Measurements from ENCODE around the gene ZNF416. TPM values are rescaled to one million over a fixed set of nuclear protein-coding genes. Genes with fewer than 3 reads are reported as not detected.
A peak's percentile ranks its signal among the peaks of the same experiment; 100 is the strongest.

The ZNF416 gene
- total RNA-seq, 2 donors from 2014 or later: 3.1 to 3.4 TPM

GRCh38 chr19:57576661-57577060 is 2.0 kb downstream of the ZNF416 start:
- DNase-seq (ENCODE audit: low spot score) (no peak), ATAC-seq (no peak)
- Mint-ChIP-seq H3K27ac (no peak overlapping the region), H3K9me3 (peaks cover 29% of the 10 kb centered on the region), H3K36me3 (peaks cover 74% of the 10 kb centered on the region), H3K4me1 (ENCODE audit: low read depth in 2 of 2) (peaks cover 6 to 15% of the 10 kb centered on the region in 2 donors), H3K4me3 (no peak overlapping the region), H3K27me3 (no peaks in the 10 kb centered on the region)

- DNase-seq (ENCODE audit: low spot score): no peak
- Mint-ChIP-seq H3K27me3 (no peaks in the 10 kb centered on the region), H3K36me3 (peaks cover 78% of the 10 kb centered on the region), H3K4me3 (no peak overlapping the region), H3K27ac (no peak overlapping the region), H3K4me1 (ENCODE audit: low read depth in 2 of 2) (peaks cover 3 to 7% of the 10 kb centered on the region in 2 donors), H3K9me3 (peaks cover 32% of the 10 kb centered on the region)
- no peak for ATAC-seq
Observed at GRCh38 chr19:57572415-57572947, 6.2 kb downstream of the ZNF416 start.

GRCh38 chr19:57570707-57571106 is 8.0 kb downstream of the ZNF416 start:
- no peak for DNase-seq (ENCODE audit: low spot score)
- Mint-ChIP-seq H3K27me3 (no peaks in the 10 kb centered on the region), H3K4me3 (no peak overlapping the region), H3K9me3 (peaks cover 26% of the 10 kb centered on the region), H3K27ac (no peak overlapping the region), H3K4me1 (ENCODE audit: low read depth in 2 of 2) (no peaks in the 10 kb centered on the region), H3K36me3 (peaks cover 74% of the 10 kb centered on the region)
- no peak for ATAC-seq

GRCh38 chr19:57566396-57567265 is 12.1 kb downstream of the ZNF416 start:
- Mint-ChIP-seq H3K4me1 (ENCODE audit: low read depth in 2 of 2) (no peaks in the 10 kb centered on the region), H3K4me3 (no peak overlapping the region), H3K27me3 (peaks cover 0 to 4% of the 10 kb centered on the region in 2 donors), H3K36me3 (peaks cover 52% of the 10 kb centered on the region), H3K9me3 (peaks cover 30% of the 10 kb centered on the region), H3K27ac (no peak overlapping the region)
- ATAC-seq (no peak), DNase-seq (ENCODE audit: low spot score) (no peak)

GRCh38 chr19:57563547-57563946 is 15.2 kb downstream of the ZNF416 start:
- Mint-ChIP-seq H3K4me1 (ENCODE audit: low read depth in 2 of 2) (peaks cover 15 to 20% of the 10 kb centered on the region in 2 donors), H3K36me3 (peaks cover 56% of the 10 kb centered on the region), H3K9me3 (peaks cover 22% of the 10 kb centered on the region), H3K4me3 (no peak overlapping the region), H3K27me3 (peaks cover 0 to 8% of the 10 kb centered on the region in 2 donors), H3K27ac (no peak overlapping the region)
- ATAC-seq (no peak), DNase-seq (ENCODE audit: low spot score) (no peak)

GRCh38 chr19:57560049-57560491 is 18.6 kb downstream of the ZNF416 start:
- DNase-seq (ENCODE audit: low spot score): no peak
- peaks cover 24 to 31% of the 10 kb centered on the region in 2 donors for H3K4me1 Mint-ChIP-seq (ENCODE audit: low read depth in 2 of 2)
- H3K4me3 Mint-ChIP-seq: peak overlapping the region; percentile 99
- peaks cover 0 to 8% of the 10 kb centered on the region in 2 donors for H3K27me3 Mint-ChIP-seq
- no peak for ATAC-seq
- H3K36me3 Mint-ChIP-seq: peaks cover 49% of the 10 kb centered on the region
- peak overlapping the region; percentile 72 to 87 for H3K27ac Mint-ChIP-seq
- peaks cover 14% of the 10 kb centered on the region for H3K9me3 Mint-ChIP-seq

GRCh38 chr19:57559404-57560025 is 19.2 kb downstream of the ZNF416 start, which contains the start of gene ZNF550:
Gene ZNF550, minus strand, starts transcription at chr19:57559863. Its CDS starts 181 bp downstream, at chr19:57559682.
- Mint-ChIP-seq H3K27ac (peak within 1 kb of the TSS; percentile 72 to 87), H3K9me3 (peaks cover 12% of the 10 kb centered on the region), H3K4me3 (peak within 1 kb of the TSS; percentile 99), H3K36me3 (peaks cover 51% of the 10 kb centered on the region), H3K27me3 (peaks cover 0 to 8% of the 10 kb centered on the region in 2 donors), H3K4me1 (ENCODE audit: low read depth in 2 of 2) (peaks cover 24 to 31% of the 10 kb centered on the region in 2 donors)
- ATAC-seq (peak; percentile 98 to 100), DNase-seq (ENCODE audit: low spot score) (peak; percentile 87)

GRCh38 chr19:57559008-57559403 is 19.7 kb downstream of the ZNF416 start:
- ATAC-seq: peak; percentile 21 to 50
- H3K9me3 Mint-ChIP-seq: peaks cover 12% of the 10 kb centered on the region
- peaks cover 24 to 31% of the 10 kb centered on the region in 2 donors for H3K4me1 Mint-ChIP-seq (ENCODE audit: low read depth in 2 of 2)
- peaks cover 0 to 8% of the 10 kb centered on the region in 2 donors for H3K27me3 Mint-ChIP-seq
- H3K27ac Mint-ChIP-seq: peak overlapping the region; percentile 72 to 87
- peak overlapping the region; percentile 99 for H3K4me3 Mint-ChIP-seq
- DNase-seq (ENCODE audit: low spot score): no peak
- peaks cover 53% of the 10 kb centered on the region for H3K36me3 Mint-ChIP-seq

- Mint-ChIP-seq H3K9me3 (peaks cover 9% of the 10 kb centered on the region), H3K27ac (peak overlapping the region; percentile 72 to 87), H3K4me1 (ENCODE audit: low read depth in 2 of 2) (peaks cover 24 to 31% of the 10 kb centered on the region in 2 donors), H3K4me3 (peak overlapping the region; percentile 99), H3K27me3 (peaks cover 0 to 6% of the 10 kb centered on the region in 2 donors), H3K36me3 (peaks cover 53% of the 10 kb centered on the region)
- no peak for ATAC-seq
- DNase-seq (ENCODE audit: low spot score): no peak
Observed at GRCh38 chr19:57558525-57558924, 20.2 kb downstream of the ZNF416 start.

- Mint-ChIP-seq H3K9me3 (peaks cover 7% of the 10 kb centered on the region), H3K4me3 (peak overlapping the region; percentile 99), H3K4me1 (ENCODE audit: low read depth in 2 of 2) (peaks cover 24 to 31% of the 10 kb centered on the region in 2 donors), H3K27me3 (peaks cover 0 to 4% of the 10 kb centered on the region in 2 donors), H3K27ac (peak overlapping the region in 1 of 2 donors; percentile 24), H3K36me3 (peaks cover 53% of the 10 kb centered on the region)
- ATAC-seq (no peak), DNase-seq (ENCODE audit: low spot score) (no peak)
Observed at GRCh38 chr19:57557659-57558058, 21.1 kb downstream of the ZNF416 start.

GRCh38 chr19:57552432-57552831 is 26.3 kb downstream of the ZNF416 start:
- Mint-ChIP-seq H3K36me3 (peaks cover 78% of the 10 kb centered on the region), H3K9me3 (peaks cover 22% of the 10 kb centered on the region)
- no peak for DNase-seq (ENCODE audit: low spot score)

GRCh38 chr19:57546513-57546912 is 32.2 kb downstream of the ZNF416 start:
- Mint-ChIP-seq H3K4me3 (no peak overlapping the region), H3K4me1 (ENCODE audit: low read depth in 2 of 2) (no peaks in the 10 kb centered on the region)

More at GRCh38 chr19:57552432-57552831, 26.3 kb downstream of the ZNF416 start:
- no peak overlapping the region for H3K4me3 Mint-ChIP-seq
- H3K4me1 Mint-ChIP-seq (ENCODE audit: low read depth in 2 of 2): no peaks in the 10 kb centered on the region
- no peak for ATAC-seq
- no peaks in the 10 kb centered on the region for H3K27me3 Mint-ChIP-seq
- H3K27ac Mint-ChIP-seq: no peak overlapping the region

GRCh38 chr19:57537953-57538547 is 40.7 kb downstream of the ZNF416 start:
- H3K9me3 Mint-ChIP-seq: peaks cover 37% of the 10 kb centered on the region
- H3K27ac Mint-ChIP-seq: no peak overlapping the region
- H3K4me3 Mint-ChIP-seq: no peak overlapping the region
- DNase-seq (ENCODE audit: low spot score): no peak
- peaks cover 92% of the 10 kb centered on the region for H3K36me3 Mint-ChIP-seq
- H3K4me1 Mint-ChIP-seq (ENCODE audit: low read depth in 2 of 2): peaks cover 0 to 4% of the 10 kb centered on the region in 2 donors
- no peak for ATAC-seq
- no peaks in the 10 kb centered on the region for H3K27me3 Mint-ChIP-seq

More at GRCh38 chr19:57546513-57546912, 32.2 kb downstream of the ZNF416 start:
- H3K27ac Mint-ChIP-seq: no peak overlapping the region
- H3K27me3 Mint-ChIP-seq: no peaks in the 10 kb centered on the region
- ATAC-seq (no peak), DNase-seq (ENCODE audit: low spot score) (no peak)
- H3K9me3 Mint-ChIP-seq: peaks cover 29% of the 10 kb centered on the region
- H3K36me3 Mint-ChIP-seq: peaks cover 84% of the 10 kb centered on the region

All from natural killer cell treated with Interleukin-12 subunit alpha and Interleukin-12 subunit beta and Interleukin-15 and Interleukin-18, amount 100 ng/mL, for 72 hours (primary cell).